SU-DHL-6 (cell line): ENCODE results near the gene COL4A1.

ENCODE experiments used
- CTCF ChIP-seq: fragments of 200-600 bp; sonication (generic); IDR thresholded peaks from one replicate; pipeline ENCODE4 v1.5.1; 2017; ENCODE audit warnings: antibody characterized with exemption, mild to moderate bottlenecking, low read length, moderate library complexity; ENCODE audit not compliant: insufficient read depth, poor library complexity, severe bottlenecking
- EZH2phosphoT487 ChIP-seq: fragments of 200-600 bp; sonication (generic), shearing (Covaris generic); conservative IDR thresholded peaks from 2 replicates; pipeline ENCODE4 v1.6.1; 2018; ENCODE audit warnings: mild to moderate bottlenecking, antibody characterized with exemption, low read length, moderate library complexity, mixed read lengths

DNA sequence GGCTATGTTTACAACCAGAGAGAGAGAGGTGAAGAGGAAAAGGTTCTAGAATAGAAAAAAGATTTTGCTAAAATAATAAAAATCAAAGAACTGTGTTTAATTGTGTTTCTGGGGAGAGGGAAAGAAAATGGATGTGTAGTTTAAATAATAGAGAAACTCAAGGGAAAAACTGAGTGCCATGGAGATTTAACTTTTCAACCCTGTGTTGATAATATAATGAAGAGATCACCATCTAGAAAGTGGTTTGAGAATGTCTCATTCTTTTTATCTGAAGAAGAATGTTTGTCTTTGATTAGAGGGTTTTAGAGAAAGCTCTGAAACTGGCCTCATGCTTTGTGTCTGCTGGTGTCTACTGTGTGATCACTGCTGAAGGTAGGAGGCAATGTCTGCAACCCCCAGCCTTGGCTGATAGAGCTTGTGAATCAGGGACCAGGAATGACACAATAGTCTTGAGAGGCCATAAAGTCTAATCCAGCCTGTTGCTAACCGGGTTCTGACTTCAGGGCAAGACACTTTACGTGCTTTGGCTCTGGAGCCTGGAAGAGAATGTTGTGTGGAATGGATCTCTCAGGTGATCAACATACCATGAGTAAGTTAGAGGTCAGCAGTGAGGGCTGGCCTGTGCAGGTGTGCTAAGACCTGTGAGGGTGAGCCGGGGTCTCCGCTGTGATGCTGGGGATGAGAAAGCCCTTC, 5.5 kb upstream of the COL4A1 start:
- TF ChIP-seq EZH2phosphoT487 (no peak), CTCF (no peak)
